C4-2B (cell line): Measurements from ENCODE around the gene GLS.

ENCODE experiments used
- ZFX ChIP-seq: fragments of 450-650 bp; IDR thresholded peaks from 2 replicates; pipeline ENCODE4 v1.6.1; 2017
- TF ChIP-seq, protein P1 (sequence below): fragments of 450-650 bp; conservative IDR thresholded peaks from 2 replicates; pipeline ENCODE4 v1.5.1; 2017; ENCODE audit warnings: mild to moderate bottlenecking

DNA sequence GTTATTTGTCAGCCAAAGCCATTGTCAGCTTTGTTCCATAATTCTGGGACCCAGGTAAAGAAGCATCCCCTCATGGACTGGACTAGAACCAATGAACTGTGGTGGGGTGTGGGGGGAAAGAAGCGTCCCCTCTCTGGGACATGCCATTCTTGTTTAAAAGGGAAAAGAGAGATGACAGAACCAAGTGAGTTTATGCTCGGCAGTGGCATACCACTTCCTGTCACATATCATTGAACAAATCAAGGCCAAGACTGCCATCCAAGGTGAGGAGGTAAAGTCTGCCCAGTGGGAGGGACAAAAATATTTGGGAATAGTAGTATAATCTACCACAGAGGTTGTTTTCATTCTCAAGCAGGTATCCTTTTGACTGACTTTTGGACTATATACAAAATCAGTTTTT lies 4.7 kb upstream of the GLS start:
- TF ChIP-seq, protein P1, sequence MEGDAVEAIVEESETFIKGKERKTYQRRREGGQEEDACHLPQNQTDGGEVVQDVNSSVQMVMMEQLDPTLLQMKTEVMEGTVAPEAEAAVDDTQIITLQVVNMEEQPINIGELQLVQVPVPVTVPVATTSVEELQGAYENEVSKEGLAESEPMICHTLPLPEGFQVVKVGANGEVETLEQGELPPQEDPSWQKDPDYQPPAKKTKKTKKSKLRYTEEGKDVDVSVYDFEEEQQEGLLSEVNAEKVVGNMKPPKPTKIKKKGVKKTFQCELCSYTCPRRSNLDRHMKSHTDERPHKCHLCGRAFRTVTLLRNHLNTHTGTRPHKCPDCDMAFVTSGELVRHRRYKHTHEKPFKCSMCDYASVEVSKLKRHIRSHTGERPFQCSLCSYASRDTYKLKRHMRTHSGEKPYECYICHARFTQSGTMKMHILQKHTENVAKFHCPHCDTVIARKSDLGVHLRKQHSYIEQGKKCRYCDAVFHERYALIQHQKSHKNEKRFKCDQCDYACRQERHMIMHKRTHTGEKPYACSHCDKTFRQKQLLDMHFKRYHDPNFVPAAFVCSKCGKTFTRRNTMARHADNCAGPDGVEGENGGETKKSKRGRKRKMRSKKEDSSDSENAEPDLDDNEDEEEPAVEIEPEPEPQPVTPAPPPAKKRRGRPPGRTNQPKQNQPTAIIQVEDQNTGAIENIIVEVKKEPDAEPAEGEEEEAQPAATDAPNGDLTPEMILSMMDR, result no peak
- no peak for TF ChIP-seq ZFX
